NOMO-1 treated with dmso at 0.1 percent for 144 hours (cell line): ENCODE measurements around the gene SUN5.

ENCODE experiments used
- DNase-seq: peaks from one replicate; lab custom pipeline; 2025; ENCODE audit not compliant: unreplicated experiment; lab: John Stamatoyannopoulos, UW

SUN5 gene

DNA sequence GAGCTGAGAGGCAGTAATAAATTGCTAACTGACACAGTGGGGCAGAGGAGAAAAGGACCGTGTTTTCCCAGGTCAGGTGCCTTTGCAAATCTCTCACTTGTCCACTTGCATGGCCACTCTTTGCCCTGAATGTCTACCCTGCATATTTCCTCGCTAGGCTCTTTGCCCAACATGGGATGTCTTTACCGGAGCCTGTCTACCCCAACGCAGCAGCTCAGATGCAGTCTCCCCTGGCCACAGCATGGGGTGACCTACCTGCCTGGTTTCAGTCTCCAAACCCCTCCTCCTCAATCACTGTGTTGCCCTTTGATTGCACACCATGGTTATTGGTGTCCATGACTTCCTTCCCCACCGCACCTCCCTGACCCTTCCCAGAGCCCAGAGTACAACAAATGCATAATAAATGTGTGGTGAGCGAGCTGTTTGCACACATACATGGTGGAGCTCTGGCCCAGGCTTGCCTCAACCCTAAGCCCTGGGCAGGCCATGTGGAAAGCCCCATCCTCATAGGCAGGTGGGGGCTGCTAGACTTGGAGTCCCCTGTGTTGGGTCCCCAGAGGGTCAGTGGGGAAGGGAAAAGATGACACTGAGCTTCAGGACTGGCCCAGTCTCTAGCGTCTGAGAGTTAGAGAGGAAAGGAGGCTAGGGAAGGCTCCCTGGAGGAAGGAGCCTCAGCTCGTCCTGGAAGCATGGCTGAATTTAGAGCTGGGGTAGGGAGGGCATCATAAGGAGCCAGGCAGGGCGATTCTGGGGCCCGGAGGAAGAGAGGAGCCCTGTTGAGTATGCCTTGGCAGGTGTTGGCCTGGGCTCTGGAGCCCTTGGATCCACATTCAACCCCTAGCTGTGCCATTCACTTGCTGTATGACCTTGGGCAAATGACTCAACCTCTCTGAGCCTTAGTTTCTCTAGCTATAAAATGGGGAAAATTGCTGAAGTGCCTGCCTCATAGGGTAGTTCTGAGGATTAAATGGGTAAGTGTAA lies 22.8 kb upstream of the SUN5 start:
- DNase-seq = no peak

DNA sequence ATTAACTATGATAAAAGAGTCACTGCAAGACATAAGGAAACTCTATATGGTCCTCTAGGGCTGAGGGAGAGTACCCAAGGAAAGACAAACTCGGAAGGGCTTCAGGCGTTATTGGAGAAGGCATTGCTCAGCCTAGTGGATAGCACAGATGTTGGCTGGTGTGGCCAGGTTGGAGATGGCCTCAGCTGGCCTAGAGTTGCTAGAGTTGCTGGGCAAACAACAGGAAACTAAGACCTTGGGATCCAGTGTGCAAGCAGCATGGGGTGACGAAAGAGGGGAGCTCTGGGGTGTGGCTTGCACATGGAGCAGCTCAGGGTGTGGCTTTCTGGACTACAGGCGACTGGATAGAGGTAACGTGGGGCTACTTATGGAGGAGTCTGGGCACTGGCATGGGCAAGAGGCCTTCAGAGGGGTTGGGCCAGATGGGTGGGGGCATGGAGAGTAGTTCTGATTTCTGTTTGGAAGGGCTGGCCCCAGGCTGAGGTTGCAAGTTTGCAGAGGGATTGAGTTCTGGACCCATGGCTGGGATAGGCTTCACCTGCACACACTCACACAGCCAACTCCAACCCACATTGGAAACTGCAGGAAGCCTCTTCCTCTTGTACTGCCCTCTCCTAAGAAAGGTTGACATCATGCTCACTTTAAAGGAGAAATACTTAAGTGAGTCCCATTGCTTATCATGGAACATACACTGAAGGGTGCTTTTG lies 22.0 kb upstream of the SUN5 start:
- no peak for DNase-seq

- DNase-seq = no peak
Measured at GRCh38 chr20:33025318-33025876, 21.2 kb upstream of the SUN5 start.

GRCh38 chr20:33024609-33025317 lies 20.5 kb upstream of the SUN5 start:
- no peak for DNase-seq

GRCh38 chr20:33024243-33024560 lies 20.0 kb upstream of the SUN5 start:
- no peak for DNase-seq

- no peak for DNase-seq
Measured at GRCh38 chr20:33023439-33024242, 19.4 kb upstream of the SUN5 start.

DNA sequence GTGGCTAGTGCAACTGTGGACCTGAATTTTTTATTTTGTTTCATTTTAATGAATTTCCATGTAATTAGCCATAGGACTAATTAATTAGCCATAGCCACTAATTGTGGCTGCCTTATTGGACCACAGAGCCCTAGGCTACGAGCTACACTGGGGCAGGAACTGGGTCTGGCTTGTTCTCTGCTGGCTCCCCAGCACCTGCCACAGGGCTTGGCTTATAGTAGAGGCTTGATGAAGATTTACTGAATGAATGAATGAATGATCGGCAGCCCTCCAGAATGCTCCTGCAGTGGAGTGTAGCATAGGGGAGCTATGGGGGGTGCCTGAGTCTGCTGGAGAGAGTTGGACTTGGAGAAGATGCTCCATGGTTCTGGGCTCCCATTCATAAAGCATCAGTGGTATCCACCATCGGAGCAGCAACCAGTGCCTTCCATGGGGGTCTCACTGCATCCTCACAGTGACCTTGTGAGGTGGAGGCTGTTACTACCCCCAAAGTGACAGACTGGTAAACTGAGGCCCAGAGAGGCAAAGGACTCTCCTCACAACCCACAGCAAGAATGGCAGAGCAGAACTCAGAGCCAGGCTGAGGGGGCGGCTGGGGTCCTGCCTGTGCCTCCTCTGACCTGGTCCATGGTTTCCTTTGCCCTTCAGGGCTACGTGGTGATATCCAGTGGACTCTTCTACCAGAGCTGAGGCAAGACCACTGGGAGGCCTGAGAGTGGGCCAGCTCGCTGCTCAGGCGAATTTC lies 18.6 kb upstream of the SUN5 start:
- no peak for DNase-seq

GRCh38 chr20:33022289-33022688 lies 18.1 kb upstream of the SUN5 start:
- DNase-seq = no peak

DNA sequence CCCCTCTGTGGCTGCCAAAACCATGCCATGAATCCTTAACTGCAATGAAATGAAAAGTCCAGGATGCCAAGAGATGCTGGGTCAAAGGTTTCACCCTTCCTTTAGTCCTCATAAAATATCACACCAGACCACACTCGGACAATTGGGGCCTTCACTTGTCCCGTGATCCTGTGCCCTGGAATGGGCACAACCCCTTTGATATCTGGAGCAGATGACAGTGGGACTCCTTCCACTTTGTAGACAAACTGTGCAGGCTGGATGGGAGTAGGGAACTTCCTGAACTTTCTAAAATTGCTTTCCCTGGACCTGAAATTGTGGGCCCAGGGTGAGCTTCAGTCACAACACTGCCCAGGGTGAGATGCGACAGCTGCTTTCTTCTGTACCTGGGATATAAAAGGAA lies 17.6 kb upstream of the SUN5 start:
- no peak for DNase-seq

GRCh38 chr20:33020278-33021161 lies 16.3 kb upstream of the SUN5 start:
- DNase-seq = no peak

DNA sequence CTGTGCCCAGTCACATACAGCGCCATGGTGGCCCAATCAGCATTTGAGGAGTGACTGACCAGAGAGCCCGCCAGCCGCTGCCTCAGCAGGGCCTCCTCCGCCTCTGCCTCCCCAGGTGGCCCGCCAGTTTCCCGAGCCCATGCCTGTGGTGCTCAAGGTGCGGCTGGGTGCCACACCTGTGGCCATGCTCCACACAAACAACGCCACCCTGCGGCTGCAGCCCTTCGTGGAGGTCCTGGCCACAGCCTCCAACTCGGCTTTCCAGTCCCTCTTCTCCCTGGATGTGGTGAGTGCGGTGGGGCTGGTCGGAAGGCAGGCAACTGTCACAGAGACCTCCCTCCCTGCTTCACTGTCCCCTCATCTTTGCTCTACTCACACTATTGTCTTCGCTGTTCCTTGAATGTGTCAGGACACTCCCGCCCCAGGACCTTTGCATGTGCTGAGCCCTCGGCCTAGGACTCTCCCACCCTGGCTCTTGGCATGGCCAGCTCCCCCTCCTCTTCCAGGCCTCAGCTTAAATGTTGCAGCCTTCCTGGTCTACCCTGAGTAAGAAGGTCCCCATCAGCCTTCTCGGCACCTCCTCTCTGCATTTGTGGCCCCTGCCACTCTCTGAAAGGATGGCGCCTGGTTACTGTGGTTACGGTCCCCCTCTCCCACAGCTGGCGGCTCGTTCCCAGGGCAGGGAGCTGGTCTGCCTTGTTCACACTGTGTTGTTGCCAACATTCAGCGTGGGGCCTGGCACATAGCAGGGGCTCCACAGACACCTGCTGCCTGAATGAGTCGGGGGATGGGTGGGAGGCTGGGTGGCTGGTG lies 15.4 kb upstream of the SUN5 start:
- DNase-seq = no peak

- no peak for DNase-seq
Measured at GRCh38 chr20:33018169-33018931, 14.1 kb upstream of the SUN5 start.

- DNase-seq = no peak
Measured at GRCh38 chr20:33017542-33017941, 13.3 kb upstream of the SUN5 start.

- DNase-seq = no peak
Measured at GRCh38 chr20:33016581-33017109, 12.4 kb upstream of the SUN5 start.

- DNase-seq = no peak
Measured at GRCh38 chr20:33015700-33016580, 11.7 kb upstream of the SUN5 start.

DNA sequence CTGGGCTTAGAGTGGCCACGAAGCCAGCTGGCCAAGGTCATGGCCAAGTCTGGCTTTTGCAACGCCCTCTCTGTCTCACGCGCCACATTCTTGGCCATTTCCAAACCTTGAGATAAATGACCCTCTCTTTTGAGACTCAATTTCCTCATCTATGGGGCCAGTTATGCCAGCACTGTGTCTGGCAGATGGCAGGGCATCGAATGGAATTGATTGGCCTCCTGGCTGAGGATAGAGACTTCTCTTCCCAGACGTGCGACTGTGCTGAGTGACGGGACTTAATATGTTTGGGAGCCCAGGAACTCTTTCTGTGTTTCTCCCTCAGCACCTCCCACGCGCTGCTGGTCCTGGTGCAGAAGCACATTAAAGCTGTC lies 10.9 kb upstream of the SUN5 start:
- no peak for DNase-seq
